Measurements from ENCODE around the gene SRF. TPM values are rescaled to one million over a fixed set of nuclear protein-coding genes. Genes with fewer than 3 reads are reported as not detected.

SRF gene
- total RNA-seq, 1 donor from 2014 or later: 20.7 TPM

DNA sequence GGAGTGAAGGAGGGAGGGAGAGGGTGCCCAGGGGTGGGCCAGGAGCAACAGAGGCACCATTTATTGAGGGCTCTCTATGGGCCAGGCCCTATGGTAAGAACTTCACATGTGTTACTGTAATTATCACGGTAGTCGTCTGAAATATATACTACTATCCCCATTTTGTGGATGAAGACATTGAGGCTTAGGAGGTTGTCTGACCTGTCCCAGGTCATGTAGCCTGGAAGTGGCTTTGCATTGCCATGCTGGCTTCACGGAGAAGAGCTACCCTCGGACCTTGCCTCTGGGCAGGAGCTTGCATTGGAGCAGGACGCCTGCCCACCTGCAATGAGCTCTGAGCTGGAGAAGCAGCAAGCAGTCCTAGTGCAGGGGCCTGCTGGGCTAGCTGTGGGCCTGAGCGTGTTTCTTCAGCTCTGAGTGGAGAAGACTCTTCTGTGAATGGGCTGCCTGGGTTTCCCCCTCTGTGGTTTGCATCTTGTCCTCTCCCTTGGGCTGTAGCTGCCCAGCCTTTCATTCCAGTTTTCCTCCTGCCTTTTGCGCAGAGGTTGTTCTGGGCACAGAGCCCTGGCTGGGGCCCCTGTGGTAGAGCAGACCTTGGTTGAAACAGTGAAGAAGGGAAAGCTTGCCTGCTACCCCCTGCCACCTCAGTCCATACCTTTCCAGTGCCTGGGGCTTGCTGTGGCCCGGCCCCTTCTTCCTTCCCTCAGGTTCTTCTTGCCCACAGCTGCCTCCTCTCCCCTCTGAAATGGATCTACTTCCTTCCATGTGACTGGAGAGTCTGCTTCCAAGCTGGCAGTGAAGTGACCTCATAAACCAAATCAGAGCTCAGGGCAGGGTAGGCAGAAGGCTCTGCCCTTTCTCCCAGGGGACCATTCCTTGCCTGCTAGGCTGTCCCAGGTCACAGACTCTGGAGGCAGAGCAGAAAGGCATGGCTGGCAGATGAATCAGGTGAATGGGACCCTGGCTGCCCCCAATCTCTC is 24.1 kb upstream of the SRF start:
- DNase-seq: no peak
- peaks cover 20% of the 10 kb centered on the region for H3K4me1 Mint-ChIP-seq (ENCODE audit: low read depth, unreplicated experiment)
- H3K27ac Mint-ChIP-seq (ENCODE audit: unreplicated experiment): no peak overlapping the region
- TF ChIP-seq, protein P1, sequence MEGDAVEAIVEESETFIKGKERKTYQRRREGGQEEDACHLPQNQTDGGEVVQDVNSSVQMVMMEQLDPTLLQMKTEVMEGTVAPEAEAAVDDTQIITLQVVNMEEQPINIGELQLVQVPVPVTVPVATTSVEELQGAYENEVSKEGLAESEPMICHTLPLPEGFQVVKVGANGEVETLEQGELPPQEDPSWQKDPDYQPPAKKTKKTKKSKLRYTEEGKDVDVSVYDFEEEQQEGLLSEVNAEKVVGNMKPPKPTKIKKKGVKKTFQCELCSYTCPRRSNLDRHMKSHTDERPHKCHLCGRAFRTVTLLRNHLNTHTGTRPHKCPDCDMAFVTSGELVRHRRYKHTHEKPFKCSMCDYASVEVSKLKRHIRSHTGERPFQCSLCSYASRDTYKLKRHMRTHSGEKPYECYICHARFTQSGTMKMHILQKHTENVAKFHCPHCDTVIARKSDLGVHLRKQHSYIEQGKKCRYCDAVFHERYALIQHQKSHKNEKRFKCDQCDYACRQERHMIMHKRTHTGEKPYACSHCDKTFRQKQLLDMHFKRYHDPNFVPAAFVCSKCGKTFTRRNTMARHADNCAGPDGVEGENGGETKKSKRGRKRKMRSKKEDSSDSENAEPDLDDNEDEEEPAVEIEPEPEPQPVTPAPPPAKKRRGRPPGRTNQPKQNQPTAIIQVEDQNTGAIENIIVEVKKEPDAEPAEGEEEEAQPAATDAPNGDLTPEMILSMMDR (IDR thresholded peaks at IDR 0.05; ENCODE audit: partially characterized antibody, unreplicated experiment): no peak
- peaks cover 6% of the 10 kb centered on the region for H3K9me3 Mint-ChIP-seq (ENCODE audit: unreplicated experiment)
- peaks cover 6% of the 10 kb centered on the region for H3K27me3 Mint-ChIP-seq (ENCODE audit: unreplicated experiment)
- H3K36me3 Mint-ChIP-seq (ENCODE audit: unreplicated experiment): no peaks in the 10 kb centered on the region
- no peak overlapping the region for H3K4me3 Mint-ChIP-seq (ENCODE audit: unreplicated experiment)

DNA sequence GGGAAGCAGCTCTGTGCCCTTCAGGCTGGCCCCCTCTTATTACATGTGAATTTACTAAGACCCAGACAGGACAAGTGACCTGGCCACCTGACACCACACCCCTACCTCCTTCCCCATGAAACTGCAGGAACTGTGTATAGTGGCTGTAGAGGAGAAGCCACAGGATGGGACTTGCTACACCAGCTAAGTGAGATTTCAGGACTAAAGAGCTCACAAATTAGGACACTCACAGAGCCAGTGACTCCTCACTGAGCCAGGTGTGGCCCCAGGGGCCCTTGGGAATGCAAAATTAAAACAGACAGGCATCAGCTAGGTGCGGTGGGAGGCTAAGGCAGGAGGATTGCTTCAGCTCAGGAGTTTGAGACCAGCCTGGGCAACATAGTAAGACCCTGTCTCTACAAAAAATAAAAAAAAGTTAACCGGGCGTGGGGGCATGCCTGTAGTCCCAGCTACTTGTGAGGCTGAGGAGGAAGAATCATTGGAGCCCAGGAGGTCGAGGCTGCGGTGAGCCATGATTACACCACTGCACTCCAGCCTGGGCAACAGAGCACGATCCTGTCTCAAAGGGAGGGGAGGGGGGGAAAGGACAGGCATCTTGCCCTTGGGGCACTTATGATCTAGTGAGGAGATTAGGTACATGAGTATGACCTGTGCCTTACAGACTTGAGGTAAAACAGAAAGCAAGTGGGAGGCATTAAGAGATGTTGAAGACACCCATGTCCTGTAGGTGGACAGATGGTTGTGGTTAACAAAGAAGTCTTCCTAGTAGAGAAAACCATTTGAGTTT is 23.2 kb upstream of the SRF start:
- no peak for DNase-seq
- Mint-ChIP-seq H3K27me3 (ENCODE audit: unreplicated experiment) (peaks cover 6% of the 10 kb centered on the region), H3K4me1 (ENCODE audit: low read depth, unreplicated experiment) (peaks cover 15% of the 10 kb centered on the region), H3K4me3 (ENCODE audit: unreplicated experiment) (peak overlapping the region; percentile 6), H3K27ac (ENCODE audit: unreplicated experiment) (no peak overlapping the region), H3K9me3 (ENCODE audit: unreplicated experiment) (peaks cover 6% of the 10 kb centered on the region), H3K36me3 (ENCODE audit: unreplicated experiment) (no peaks in the 10 kb centered on the region)
- TF ChIP-seq, protein P1 (IDR thresholded peaks at IDR 0.05; ENCODE audit: partially characterized antibody, unreplicated experiment): no peak

- no peak for DNase-seq
- no peaks in the 10 kb centered on the region for H3K36me3 Mint-ChIP-seq (ENCODE audit: unreplicated experiment)
- TF ChIP-seq, protein P1 (IDR thresholded peaks at IDR 0.05; ENCODE audit: partially characterized antibody, unreplicated experiment): no peak
- peaks cover 6% of the 10 kb centered on the region for H3K9me3 Mint-ChIP-seq (ENCODE audit: unreplicated experiment)
- no peak overlapping the region for H3K27ac Mint-ChIP-seq (ENCODE audit: unreplicated experiment)
- peaks cover 5% of the 10 kb centered on the region for H3K27me3 Mint-ChIP-seq (ENCODE audit: unreplicated experiment)
- peaks cover 6% of the 10 kb centered on the region for H3K4me1 Mint-ChIP-seq (ENCODE audit: low read depth, unreplicated experiment)
- no peak overlapping the region for H3K4me3 Mint-ChIP-seq (ENCODE audit: unreplicated experiment)
Measured at GRCh38 chr6:43149265-43149664, 21.8 kb upstream of the SRF start.

DNA sequence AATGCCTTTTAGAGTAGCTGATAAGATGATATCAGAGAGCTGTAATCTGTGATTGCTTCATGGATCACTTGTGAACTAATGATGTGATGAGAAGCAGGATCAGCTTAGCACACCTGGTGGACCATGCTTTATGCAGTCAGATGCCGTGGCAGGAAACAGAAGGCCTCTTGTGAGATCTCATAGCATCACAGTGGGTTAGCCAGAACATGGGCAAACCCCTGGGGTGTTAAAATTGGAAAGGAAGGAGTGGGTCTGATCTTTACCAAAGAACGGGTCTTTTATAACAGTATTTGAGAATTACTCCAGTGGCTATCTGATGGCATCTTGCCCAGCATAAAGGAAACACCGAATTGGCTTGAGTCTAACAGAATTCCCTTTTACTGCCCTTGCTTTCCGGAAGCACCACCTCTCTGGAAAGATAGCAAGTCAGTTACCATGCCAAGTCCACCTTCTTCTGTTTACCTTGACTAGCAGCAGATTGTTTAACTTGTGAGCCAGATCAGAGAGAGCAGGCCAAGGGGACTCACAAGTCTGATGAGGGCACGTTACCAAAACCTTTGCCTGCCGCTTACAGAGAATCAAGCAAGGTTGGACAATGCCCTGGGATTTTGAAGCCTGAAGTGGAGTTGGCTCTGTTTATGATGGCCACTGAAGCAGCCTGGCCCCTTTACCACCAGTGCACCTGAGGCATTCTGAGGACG is 20.9 kb upstream of the SRF start:
- H3K36me3 Mint-ChIP-seq (ENCODE audit: unreplicated experiment): no peaks in the 10 kb centered on the region
- no peak for DNase-seq
- peaks cover 4% of the 10 kb centered on the region for H3K27me3 Mint-ChIP-seq (ENCODE audit: unreplicated experiment)
- no peak overlapping the region for H3K4me3 Mint-ChIP-seq (ENCODE audit: unreplicated experiment)
- peak overlapping the region; percentile 22 for H3K27ac Mint-ChIP-seq (ENCODE audit: unreplicated experiment)
- TF ChIP-seq, protein P1 (IDR thresholded peaks at IDR 0.05; ENCODE audit: partially characterized antibody, unreplicated experiment): no peak
- H3K4me1 Mint-ChIP-seq (ENCODE audit: low read depth, unreplicated experiment): peaks cover 3% of the 10 kb centered on the region
- peaks cover 6% of the 10 kb centered on the region for H3K9me3 Mint-ChIP-seq (ENCODE audit: unreplicated experiment)

Measured in glutamatergic neuron (in vitro differentiated cells).